ENCODE data around the gene ZNF773.

The ZNF773 gene

GRCh38 chr19:57499680-57500395 is at the start of gene ZNF773:
Gene ZNF773 (plus strand): TSS chr19:57499938. CDS start chr19:57500081, 143 bp downstream.
- H3K4me3 ChIP-seq (ENCODE audit: low read length) = peak within 1 kb of the TSS; percentile 66
- DNase-seq (ENCODE audit: low read depth) = peak; percentile 77

DNA sequence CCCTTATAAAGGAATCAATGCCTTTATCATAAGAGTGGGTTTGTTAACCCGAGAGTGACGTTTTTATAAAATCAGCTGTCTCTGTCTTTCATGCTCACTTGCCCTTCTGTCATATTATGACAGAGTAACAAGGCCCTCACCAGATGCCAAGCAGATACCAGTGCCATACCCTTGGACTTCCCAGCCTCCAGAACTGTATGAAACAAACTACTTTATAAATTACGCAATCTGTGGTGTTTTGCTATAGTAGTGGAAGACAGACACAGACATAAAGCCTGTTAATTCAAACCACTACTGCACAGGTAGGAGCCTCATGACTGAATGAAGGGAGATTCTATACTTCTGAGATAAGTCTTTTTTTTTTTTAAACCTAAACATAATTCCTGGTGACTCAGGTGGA is 47.4 kb upstream of the ZNF773 start:
- no peak for TF ChIP-seq CTCF (conservative IDR thresholded peaks at IDR 0.05; ENCODE audit: low read depth, low read length)

DNA sequence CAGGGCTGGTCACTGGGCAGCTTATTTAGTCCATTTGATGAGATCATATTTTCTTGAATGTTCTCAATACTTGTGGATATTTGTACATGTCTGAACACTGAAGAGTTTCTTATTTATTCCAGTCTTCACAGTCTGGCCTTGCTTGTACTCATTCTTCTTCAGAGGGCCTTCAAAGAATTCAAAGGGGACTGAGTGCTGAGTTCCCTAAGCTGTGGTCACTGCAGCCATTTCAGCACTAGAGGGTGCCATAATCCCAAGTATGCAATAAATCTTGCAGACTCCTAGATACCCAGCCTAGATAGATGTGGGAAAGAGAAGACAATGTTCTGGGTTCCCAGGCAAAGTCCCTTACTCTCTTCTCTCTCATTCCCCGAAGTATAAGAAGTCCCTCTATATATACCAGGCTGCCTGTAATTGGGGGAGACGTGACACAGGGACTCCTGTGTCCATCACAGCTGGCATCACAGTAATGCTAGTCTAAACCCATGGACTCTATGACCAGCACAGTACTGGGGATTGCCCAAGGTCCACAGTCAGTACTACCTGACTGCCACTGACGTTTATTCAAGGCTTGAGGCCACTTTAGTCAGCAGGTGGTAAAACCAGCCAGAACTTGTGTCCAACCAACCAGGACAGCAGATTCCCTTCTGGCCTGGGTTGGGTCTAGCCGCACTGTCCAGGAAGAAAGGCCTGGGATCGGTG is 33.9 kb upstream of the ZNF773 start:
- H3K4me3 ChIP-seq (ENCODE audit: low read length) = no peak overlapping the region
- no peak for DNase-seq (ENCODE audit: low read depth)
- peak; percentile 19 for TF ChIP-seq CTCF (conservative IDR thresholded peaks at IDR 0.05; ENCODE audit: low read depth, low read length)

More for the DNA sequence above, 47.4 kb upstream of the ZNF773 start:
- H3K4me3 ChIP-seq (ENCODE audit: low read length) = no peak overlapping the region
- DNase-seq (ENCODE audit: low read depth) = no peak

GRCh38 chr19:57466489-57466888 is 33.2 kb upstream of the ZNF773 start:
- no peak overlapping the region for H3K4me3 ChIP-seq (ENCODE audit: low read length)
- DNase-seq (ENCODE audit: low read depth) = no peak
- no peak for TF ChIP-seq CTCF (conservative IDR thresholded peaks at IDR 0.05; ENCODE audit: low read depth, low read length)

GRCh38 chr19:57473646-57474045 is 26.1 kb upstream of the ZNF773 start:
- H3K4me3 ChIP-seq (ENCODE audit: low read length) = no peak overlapping the region
- no peak for DNase-seq (ENCODE audit: low read depth)
- TF ChIP-seq CTCF (conservative IDR thresholded peaks at IDR 0.05; ENCODE audit: low read depth, low read length) = no peak

GRCh38 chr19:57477191-57478008 is 22.3 kb upstream of the ZNF773 start, which contains the start of gene ZNF772:
Gene ZNF772 (minus strand): TSS chr19:57477566. CDS start chr19:57477309, 257 bp downstream.
- DNase-seq (ENCODE audit: low read depth) = peak; percentile 84
- peak within 1 kb of the TSS; percentile 85 for H3K4me3 ChIP-seq (ENCODE audit: low read length)
- TF ChIP-seq CTCF (conservative IDR thresholded peaks at IDR 0.05; ENCODE audit: low read depth, low read length) = peak; percentile 75
